IgD-negative memory B cell (primary cell): ENCODE measurements around the gene DDA1. TPM values are rescaled to one million over a fixed set of nuclear protein-coding genes. Genes with fewer than 3 reads are reported as not detected.
A peak's percentile ranks its signal among the peaks of the same experiment; 100 is the strongest.

ENCODE experiments used
- H3K27ac Mint-ChIP-seq, 3 donors: one replicate each; pipeline ENCODE4 v1.8.0; 2020 to 2022; ENCODE audit warnings: mild to moderate bottlenecking in 3 of 3, mixed read lengths in 3 of 3, moderate library complexity in 1 of 3
- H3K27me3 Mint-ChIP-seq: one replicate; pipeline ENCODE4 v1.8.0; 2021; ENCODE audit warnings: mixed read lengths
- H3K36me3 Mint-ChIP-seq: one replicate; pipeline ENCODE4 v1.8.0; 2020; ENCODE audit warnings: mild to moderate bottlenecking, mixed read lengths
- H3K4me1 Mint-ChIP-seq, 3 donors: one replicate each; pipeline ENCODE4 v1.8.0; 2020 to 2022; ENCODE audit warnings: mixed read lengths in 3 of 3, mild to moderate bottlenecking in 1 of 3
- H3K4me3 Mint-ChIP-seq, 4 donors: one replicate each; pipeline ENCODE4 v1.8.0; 2020 to 2022; ENCODE audit warnings: mild to moderate bottlenecking in 4 of 4, mixed read lengths in 4 of 4, moderate library complexity in 3 of 4
- H3K9me3 Mint-ChIP-seq, 3 donors: one replicate each; pipeline ENCODE4 v1.8.0; 2020 to 2021; ENCODE audit warnings: mixed read lengths in 3 of 3, mild to moderate bottlenecking in 1 of 3
- polyA plus RNA-seq: library from polyadenylated mRNA; unstranded; fragments of 300-500 nt; fragmentation: Illumina TruSeq; gene quantifications from one replicate; pipeline ENCODE4 v1.2.3, GENCODE V29; 2021

DDA1 gene
- polyA plus RNA-seq, 1 donor from 2014 or later, result 38.6 TPM

DNA sequence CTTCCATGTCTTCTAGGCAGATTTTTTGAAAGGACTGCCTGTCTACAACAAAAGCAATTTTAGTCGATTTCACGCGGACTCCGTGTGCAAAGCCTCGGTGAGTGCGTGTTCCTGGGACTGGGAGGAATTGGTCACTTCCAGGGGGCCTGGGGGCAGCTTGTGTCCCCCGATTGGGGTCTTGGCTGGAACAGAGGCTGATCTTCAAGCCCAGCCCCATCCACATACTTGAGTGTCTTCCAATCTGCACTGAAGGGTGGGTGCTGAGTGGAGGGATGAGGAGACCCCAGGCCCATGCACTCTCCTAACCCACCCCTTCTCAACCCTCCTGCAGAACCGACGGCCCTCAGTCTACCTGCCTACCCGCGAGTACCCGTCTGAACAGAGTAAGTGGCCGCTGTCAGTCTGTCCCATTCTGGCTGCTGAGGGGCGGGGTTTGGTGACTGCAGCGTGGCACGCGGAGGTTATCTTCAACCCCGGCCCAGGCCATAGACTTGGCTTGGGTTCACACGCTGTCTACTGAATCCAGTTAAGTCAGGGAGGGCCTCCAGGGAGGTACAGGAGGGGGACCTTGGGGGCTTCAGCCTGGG, 4.7 kb downstream of the DDA1 start:
- no peak overlapping the region for H3K27ac Mint-ChIP-seq
- H3K36me3 Mint-ChIP-seq, result peaks cover 9% of the 10 kb centered on the region
- no peaks in the 10 kb centered on the region for H3K9me3 Mint-ChIP-seq
- no peaks in the 10 kb centered on the region for H3K27me3 Mint-ChIP-seq
- H3K4me3 Mint-ChIP-seq, result peak overlapping the region in 1 of 4 donors; percentile 32
- H3K4me1 Mint-ChIP-seq, result peaks cover 4 to 16% (median 12%) of the 10 kb centered on the region in 3 donors

DNA sequence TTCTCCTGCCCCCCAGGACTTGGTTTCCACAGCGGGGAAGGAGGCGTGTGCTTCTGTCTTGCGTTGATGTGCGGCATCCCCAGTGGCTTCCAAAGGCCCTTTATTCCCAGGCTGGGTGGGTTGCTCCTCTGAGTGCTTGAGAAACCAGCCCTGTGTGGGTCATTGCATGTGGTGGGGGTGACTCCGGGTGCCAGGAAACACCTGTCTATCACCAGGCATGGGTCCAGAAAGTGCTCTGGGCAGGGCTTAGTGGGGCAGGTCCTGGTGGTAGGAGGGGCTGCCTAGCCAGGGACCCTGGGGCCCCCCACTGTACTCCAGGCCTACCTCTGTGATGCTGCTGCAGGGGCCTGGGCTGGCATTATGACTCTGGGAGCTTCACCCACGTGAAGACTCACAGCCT, 9.6 kb downstream of the DDA1 start:
- no peak overlapping the region for H3K27ac Mint-ChIP-seq
- no peak overlapping the region for H3K4me3 Mint-ChIP-seq
- H3K9me3 Mint-ChIP-seq, result no peaks in the 10 kb centered on the region
- peaks cover 12% of the 10 kb centered on the region for H3K36me3 Mint-ChIP-seq
- H3K27me3 Mint-ChIP-seq, result no peaks in the 10 kb centered on the region
- no peaks in the 10 kb centered on the region for H3K4me1 Mint-ChIP-seq

DNA sequence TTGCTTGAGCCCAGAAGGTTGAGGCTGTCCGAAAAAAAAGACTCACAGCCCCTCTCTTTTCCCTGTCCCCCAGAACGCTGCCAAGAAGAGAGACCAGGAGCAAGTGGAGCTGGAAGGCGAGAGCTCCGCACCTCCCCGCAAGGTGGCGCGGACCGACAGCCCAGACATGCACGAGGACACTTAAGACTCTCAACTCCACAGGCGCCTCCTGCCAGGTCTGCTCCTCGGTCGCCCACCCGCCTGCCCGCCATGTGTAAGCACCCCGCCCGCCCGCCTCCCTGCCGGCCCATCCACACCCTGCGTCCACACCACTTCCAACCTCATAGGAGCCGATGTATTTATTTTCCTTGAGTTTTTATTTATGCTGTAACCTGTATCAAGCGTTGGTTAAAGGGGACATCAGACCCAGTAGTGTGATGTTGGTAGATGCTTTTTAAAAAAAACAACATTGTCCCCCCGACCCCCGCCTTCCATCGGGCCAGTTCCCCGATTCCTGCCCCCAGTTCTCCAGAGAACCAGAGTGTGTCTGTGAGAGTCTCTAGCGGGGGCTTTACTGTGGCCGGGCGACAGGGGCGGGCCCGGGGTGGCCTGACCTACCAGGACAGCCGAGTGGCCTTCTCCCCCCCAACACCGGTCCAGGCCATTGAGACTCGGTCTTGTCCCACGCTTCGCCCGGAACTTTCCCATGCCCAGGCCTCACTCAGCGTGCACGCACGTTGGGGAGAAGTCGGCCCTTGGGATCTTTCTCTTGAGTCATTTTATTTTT, 10.3 kb downstream of the DDA1 start:
- Mint-ChIP-seq H3K4me3 (no peak overlapping the region), H3K9me3 (no peaks in the 10 kb centered on the region)

GRCh38 chr19:17320435-17320834, 11.1 kb downstream of the DDA1 start:
- no peak overlapping the region for H3K27ac Mint-ChIP-seq
- peaks cover 11% of the 10 kb centered on the region for H3K36me3 Mint-ChIP-seq
- no peaks in the 10 kb centered on the region for H3K9me3 Mint-ChIP-seq
- H3K4me1 Mint-ChIP-seq, result no peaks in the 10 kb centered on the region
- no peak overlapping the region for H3K4me3 Mint-ChIP-seq
- H3K27me3 Mint-ChIP-seq, result no peaks in the 10 kb centered on the region

More for the DNA sequence above, 10.3 kb downstream of the DDA1 start:
- no peaks in the 10 kb centered on the region for H3K27me3 Mint-ChIP-seq
- H3K36me3 Mint-ChIP-seq, result peaks cover 11% of the 10 kb centered on the region
- no peaks in the 10 kb centered on the region for H3K4me1 Mint-ChIP-seq
- H3K27ac Mint-ChIP-seq, result no peak overlapping the region

- Mint-ChIP-seq H3K9me3 (no peaks in the 10 kb centered on the region), H3K27me3 (no peaks in the 10 kb centered on the region), H3K4me3 (no peak overlapping the region), H3K27ac (no peak overlapping the region), H3K4me1 (no peaks in the 10 kb centered on the region), H3K36me3 (peaks cover 5% of the 10 kb centered on the region)
Measured at GRCh38 chr19:17321655-17322489, 12.5 kb downstream of the DDA1 start.

- Mint-ChIP-seq H3K4me1 (peaks cover 0 to 1% (median 0%) of the 10 kb centered on the region in 3 donors), H3K27ac (no peak overlapping the region), H3K36me3 (peaks cover 4% of the 10 kb centered on the region), H3K27me3 (no peaks in the 10 kb centered on the region), H3K9me3 (no peaks in the 10 kb centered on the region), H3K4me3 (peak overlapping the region in 1 of 4 donors; percentile 49)
Measured at GRCh38 chr19:17322854-17323253, 13.5 kb downstream of the DDA1 start.

- H3K27ac Mint-ChIP-seq, result no peak overlapping the region
- H3K36me3 Mint-ChIP-seq, result peaks cover 4% of the 10 kb centered on the region
- no peaks in the 10 kb centered on the region for H3K27me3 Mint-ChIP-seq
- H3K4me3 Mint-ChIP-seq, result peak overlapping the region in 1 of 4 donors; percentile 60
- no peaks in the 10 kb centered on the region for H3K9me3 Mint-ChIP-seq
- H3K4me1 Mint-ChIP-seq, result peaks cover 0 to 2% (median 0%) of the 10 kb centered on the region in 3 donors
Measured at GRCh38 chr19:17323300-17323963, 14.1 kb downstream of the DDA1 start.

DNA sequence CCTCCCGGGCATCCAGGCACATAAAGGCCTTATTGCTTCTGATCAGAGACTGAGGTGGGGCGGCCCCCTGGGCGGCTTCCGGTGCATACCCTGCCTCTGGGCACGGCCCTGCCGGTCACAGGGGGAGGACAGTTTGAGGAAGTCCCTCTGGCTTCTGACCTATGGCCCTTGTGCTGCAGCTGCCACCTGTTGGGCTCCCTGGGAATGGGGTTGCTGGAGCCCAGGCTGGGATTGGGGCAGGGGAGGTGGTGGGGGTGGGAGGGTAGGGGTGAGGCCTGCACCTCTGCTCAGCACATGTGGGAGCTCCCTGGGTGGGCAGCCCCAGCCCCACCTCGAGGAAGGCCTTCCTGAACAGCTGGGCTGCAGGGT, 14.6 kb downstream of the DDA1 start:
- Mint-ChIP-seq H3K27ac (no peak overlapping the region), H3K36me3 (peaks cover 4% of the 10 kb centered on the region), H3K4me3 (no peak overlapping the region), H3K9me3 (no peaks in the 10 kb centered on the region), H3K27me3 (no peaks in the 10 kb centered on the region), H3K4me1 (peaks cover 0 to 2% (median 0%) of the 10 kb centered on the region in 3 donors)

DNA sequence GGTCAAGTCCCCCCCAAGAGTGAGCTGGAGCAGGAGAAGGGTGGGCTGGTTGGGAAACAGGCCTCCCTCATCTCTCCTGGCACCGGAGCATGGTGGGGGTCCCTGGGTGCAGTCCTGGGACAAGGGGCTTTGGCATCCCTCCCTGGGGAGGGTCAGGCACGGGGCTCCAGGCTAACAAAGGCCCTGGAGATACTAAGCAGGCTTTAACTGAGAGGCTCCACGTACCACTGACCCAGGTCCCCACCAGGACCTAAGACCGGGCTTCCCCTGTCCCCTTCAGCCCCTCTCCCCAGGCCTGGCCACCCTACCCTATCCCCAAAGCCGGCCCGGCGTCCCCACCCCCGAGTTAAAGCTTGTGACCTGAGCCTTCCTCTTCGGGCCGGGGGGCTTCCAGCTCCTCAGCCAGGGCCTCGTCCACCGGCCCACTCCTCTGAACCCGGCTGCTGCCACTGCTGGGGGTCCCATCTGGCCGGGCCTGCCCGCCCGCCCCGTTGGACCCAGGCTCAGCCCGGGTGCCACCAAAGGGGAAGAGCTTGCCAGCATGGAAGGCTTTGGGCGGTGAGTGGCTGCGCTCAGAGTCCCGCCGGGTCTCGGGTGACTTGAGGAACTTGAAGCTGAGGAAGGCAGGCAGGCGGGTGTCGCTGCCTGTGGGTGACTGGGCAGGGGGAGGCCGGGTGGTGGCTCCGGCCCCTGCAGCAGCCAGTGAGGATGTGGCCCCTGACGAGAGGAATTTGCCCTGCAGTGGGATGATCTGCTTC, 15.2 kb downstream of the DDA1 start:
- Mint-ChIP-seq H3K4me3 (no peak overlapping the region), H3K9me3 (no peaks in the 10 kb centered on the region), H3K4me1 (peaks cover 0 to 2% (median 0%) of the 10 kb centered on the region in 3 donors), H3K36me3 (peaks cover 4% of the 10 kb centered on the region), H3K27me3 (no peaks in the 10 kb centered on the region), H3K27ac (no peak overlapping the region)

GRCh38 chr19:17325133-17325532, 15.8 kb downstream of the DDA1 start:
- Mint-ChIP-seq H3K27ac (no peak overlapping the region), H3K9me3 (no peaks in the 10 kb centered on the region), H3K4me1 (peaks cover 0 to 4% (median 0%) of the 10 kb centered on the region in 3 donors), H3K36me3 (peaks cover 4% of the 10 kb centered on the region), H3K4me3 (no peak overlapping the region), H3K27me3 (peaks cover 3% of the 10 kb centered on the region)

DNA sequence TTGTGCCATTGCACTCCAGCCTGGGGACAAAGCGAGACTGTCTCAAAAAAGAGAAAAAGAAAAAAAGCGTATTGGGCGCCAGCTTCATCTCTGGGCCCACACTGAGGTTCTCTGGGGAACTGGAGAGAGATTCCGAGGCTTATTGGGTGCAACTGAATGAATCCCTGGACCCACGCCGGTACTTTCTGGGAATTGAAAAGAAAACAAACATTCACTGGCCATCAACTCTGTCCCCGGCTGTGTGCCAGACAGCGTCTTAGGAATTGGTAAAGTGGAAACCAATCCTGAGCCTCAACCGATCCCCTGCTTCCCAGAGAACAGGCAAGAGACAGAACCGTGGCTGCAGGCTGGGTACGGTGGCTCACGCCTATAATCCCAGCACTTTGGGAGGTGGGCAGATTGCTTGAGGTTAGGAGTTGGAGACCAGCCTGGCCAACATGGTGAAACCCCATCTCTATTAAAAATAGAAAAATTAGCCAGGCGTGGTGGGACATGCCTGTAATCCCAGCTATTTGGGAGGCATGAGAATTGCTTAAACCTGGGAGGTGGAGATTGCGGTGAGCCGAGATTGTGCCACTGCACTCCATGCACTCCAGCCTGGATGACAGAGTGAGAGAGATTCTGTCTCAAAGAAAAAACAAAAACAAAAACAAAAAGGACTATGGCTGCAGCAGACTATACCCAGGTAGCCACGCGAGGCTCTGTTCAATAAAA, 16.7 kb downstream of the DDA1 start:
- Mint-ChIP-seq H3K27ac (peak overlapping the region in 1 of 3 donors; percentile 35), H3K4me1 (peaks cover 0 to 4% (median 0%) of the 10 kb centered on the region in 3 donors), H3K4me3 (peak overlapping the region in 1 of 4 donors; percentile 53), H3K9me3 (no peaks in the 10 kb centered on the region), H3K36me3 (peaks cover 4% of the 10 kb centered on the region), H3K27me3 (peaks cover 11% of the 10 kb centered on the region)

DNA sequence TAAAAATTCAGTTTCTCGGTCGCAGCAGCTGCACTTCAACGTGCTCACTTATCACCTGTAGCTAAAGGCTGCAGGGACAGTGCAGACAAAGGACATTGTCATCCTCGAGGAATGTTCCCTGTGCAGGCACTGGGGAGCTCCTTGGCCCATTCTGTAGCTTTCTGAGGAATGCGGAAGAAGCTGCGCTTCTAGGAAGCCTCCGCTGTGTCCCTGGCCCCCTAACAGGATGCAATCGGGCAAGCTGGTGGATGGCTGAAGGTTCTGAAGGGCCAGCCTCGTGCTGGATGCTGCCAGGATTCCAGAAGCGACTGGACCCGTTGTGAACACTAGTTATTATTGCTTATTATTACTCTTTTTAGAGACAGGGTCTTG, 17.2 kb downstream of the DDA1 start:
- peaks cover 0 to 4% (median 0%) of the 10 kb centered on the region in 3 donors for H3K4me1 Mint-ChIP-seq
- no peaks in the 10 kb centered on the region for H3K9me3 Mint-ChIP-seq
- peak overlapping the region in 1 of 4 donors; percentile 48 for H3K4me3 Mint-ChIP-seq
- H3K36me3 Mint-ChIP-seq, result peaks cover 4% of the 10 kb centered on the region
- peaks cover 12% of the 10 kb centered on the region for H3K27me3 Mint-ChIP-seq
- H3K27ac Mint-ChIP-seq, result peak overlapping the region in 1 of 3 donors; percentile 35

DNA sequence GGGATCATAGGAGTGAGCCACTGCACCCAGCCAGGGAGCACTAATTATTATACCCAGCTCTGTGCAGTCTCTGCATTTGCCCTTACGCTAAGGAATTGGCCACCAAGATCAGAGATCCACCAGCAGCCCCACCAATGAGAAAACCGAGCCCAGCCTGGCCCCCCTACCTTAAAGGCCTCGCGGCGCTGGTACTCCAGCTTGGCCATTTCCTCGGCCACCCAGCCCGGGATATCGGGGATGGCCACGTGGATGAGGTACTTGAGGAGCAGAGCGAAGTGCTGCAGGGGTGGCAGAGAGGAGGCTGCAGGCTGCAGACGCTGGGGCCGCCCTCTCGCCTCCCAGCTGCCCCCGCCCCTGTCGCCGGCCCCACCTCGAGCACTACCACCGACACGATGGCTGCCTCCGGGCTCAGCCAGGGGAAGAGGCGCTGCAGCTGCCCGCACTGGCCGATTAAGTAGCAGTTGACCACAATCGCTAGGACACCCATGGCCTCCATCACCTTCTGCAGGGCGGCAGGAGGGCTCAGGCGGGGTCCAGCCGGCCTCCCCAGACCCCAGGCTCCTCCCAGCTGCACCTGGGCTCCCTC, 17.8 kb downstream of the DDA1 start:
- H3K9me3 Mint-ChIP-seq, result no peaks in the 10 kb centered on the region
- H3K4me3 Mint-ChIP-seq, result peak overlapping the region in 2 of 4 donors; percentile 22 to 48
- H3K27me3 Mint-ChIP-seq, result peaks cover 12% of the 10 kb centered on the region
- H3K36me3 Mint-ChIP-seq, result peaks cover 4% of the 10 kb centered on the region
- H3K4me1 Mint-ChIP-seq, result peaks cover 0 to 4% (median 0%) of the 10 kb centered on the region in 3 donors
- peak overlapping the region in 1 of 3 donors; percentile 35 for H3K27ac Mint-ChIP-seq
